Sigmoid colon (tissue), 4 donors: ENCODE results near the gene C2CD4A.

ENCODE experiments used
- CTCF ChIP-seq, 4 experiments: fragments of 450-650 bp in 3 of 4; fragments of 200-600 bp in 1 of 4; IDR thresholded peaks; one replicate each; pipeline ENCODE4 v1.5.1; 2016 to 2019; ENCODE audit warnings: antibody characterized with exemption in 4 of 4, mild to moderate bottlenecking in 3 of 4, moderate library complexity in 2 of 4
- EP300 ChIP-seq, 4 donors: sonication (generic); formaldehyde crosslinking; IDR thresholded peaks; one replicate each; pipeline ENCODE4 v1.6.1; 2017; ENCODE audit warnings: antibody characterized with exemption in 4 of 4
- POLR2A ChIP-seq, 2 donors: fragments of 450-650 bp; IDR thresholded peaks; one replicate each; pipeline ENCODE4 v1.6.1; 2016; ENCODE audit warnings: antibody characterized with exemption in 2 of 2, mild to moderate bottlenecking in 2 of 2, moderate library complexity in 2 of 2
- POLR2AphosphoS5 ChIP-seq, 4 donors: sonication (generic); formaldehyde crosslinking; IDR thresholded peaks; one replicate each; pipeline ENCODE4 v1.6.1; 2017; ENCODE audit warnings: antibody characterized with exemption in 4 of 4

- TF ChIP-seq POLR2A (IDR thresholded peaks at IDR 0.05) (no peak), EP300 (IDR thresholded peaks at IDR 0.05) (no peak), CTCF (IDR thresholded peaks at IDR 0.05) (no peak), POLR2AphosphoS5 (IDR thresholded peaks at IDR 0.05) (no peak)
Measured at GRCh38 chr15:62053439-62054085, 13.2 kb upstream of the C2CD4A start.
